Nephron progenitor cell (in vitro differentiated cells): ENCODE results near the gene FAM229B.

Source experiments
- DNase-seq: peaks from one replicate; pipeline ENCODE4 v3.0.0; 2021
- H3K27ac Mint-ChIP-seq: 2 replicates; pipeline ENCODE4 v1.8.0; 2021; ENCODE audit warnings: mild to moderate bottlenecking, moderate library complexity, mixed read lengths
- H3K27me3 Mint-ChIP-seq: 2 replicates; pipeline ENCODE4 v1.8.0; 2021; ENCODE audit warnings: mild to moderate bottlenecking, low read depth, mixed read lengths; ENCODE audit not compliant: poor library complexity
- H3K36me3 Mint-ChIP-seq: 2 replicates; pipeline ENCODE4 v1.8.0; 2021; ENCODE audit warnings: low read depth, mixed read lengths
- H3K4me1 Mint-ChIP-seq: 2 replicates; pipeline ENCODE4 v1.8.0; 2021; ENCODE audit warnings: mixed read lengths
- H3K4me3 Mint-ChIP-seq: 2 replicates; pipeline ENCODE4 v1.8.0; 2021; ENCODE audit warnings: mild to moderate bottlenecking, moderate library complexity, mixed read lengths
- H3K9me3 Mint-ChIP-seq: 2 replicates; pipeline ENCODE4 v1.8.0; 2021; ENCODE audit warnings: mild to moderate bottlenecking, moderate library complexity, mixed read lengths
- TF ChIP-seq, protein P1 (sequence below): fragments of 200-600 bp; sonication (generic); IDR thresholded peaks from 2 replicates; pipeline ENCODE4 v1.5.0; 2021; ENCODE audit warnings: antibody characterized with exemption

The FAM229B gene, protein sequence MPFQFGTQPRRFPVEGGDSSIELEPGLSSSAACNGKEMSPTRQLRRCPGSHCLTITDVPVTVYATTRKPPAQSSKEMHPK

DNA sequence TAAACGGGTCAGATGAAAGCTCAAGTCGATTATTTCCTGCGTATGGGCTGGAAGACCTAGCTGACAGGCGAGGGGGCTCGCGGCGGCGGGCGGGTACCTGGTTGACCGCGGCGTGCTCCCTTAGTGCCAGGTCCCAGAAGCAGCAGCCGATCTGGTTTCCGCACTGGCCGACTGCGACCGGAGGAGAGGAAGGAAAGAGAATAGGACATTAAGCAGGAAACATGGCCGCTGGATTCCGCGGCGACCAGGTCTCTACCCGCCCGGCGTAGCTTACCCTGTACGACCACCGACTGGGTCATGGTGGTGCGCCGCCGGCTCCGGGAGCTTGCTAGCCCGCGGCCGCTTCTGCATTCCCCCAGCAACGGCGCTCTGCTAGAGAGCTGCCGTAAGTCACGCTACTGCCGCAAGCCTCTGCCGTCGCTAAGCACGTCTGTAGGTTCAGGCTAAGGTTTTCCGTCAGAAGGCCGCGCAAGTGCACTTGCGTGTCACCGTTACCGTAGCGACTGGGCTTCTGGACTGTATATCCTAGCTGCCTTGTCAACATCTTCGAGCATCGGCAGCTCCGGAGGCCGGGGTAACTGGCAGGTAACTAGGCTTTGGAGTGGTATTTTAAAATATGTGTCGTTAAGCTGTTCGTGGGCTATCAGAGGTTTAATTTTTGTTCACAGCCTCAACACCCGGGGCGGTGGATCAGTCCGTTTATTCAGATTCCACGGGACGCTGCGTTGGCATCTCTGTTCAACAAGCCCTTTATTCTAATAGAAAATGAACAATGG is at the start of gene FAM229B, which contains the start of gene TUBE1:
TSS of gene FAM229B (plus strand) at position 456 of the 776 bp plus-strand sequence. CDS start 11,693 bp downstream, outside the sequence.
TSS of gene TUBE1 (minus strand) at position 347 of the 776 bp plus-strand sequence. CDS start at position 299, 48 bp downstream.
- Mint-ChIP-seq H3K4me1 (peaks cover 9% of the 10 kb centered on the region), H3K27ac (no peak within 1 kb of the TSS), H3K27me3 (peaks cover 16% of the 10 kb centered on the region), H3K9me3 (no peaks in the 10 kb centered on the region), H3K36me3 (peaks cover 21% of the 10 kb centered on the region), H3K4me3 (no peak within 1 kb of the TSS)
- TF ChIP-seq, protein P1, sequence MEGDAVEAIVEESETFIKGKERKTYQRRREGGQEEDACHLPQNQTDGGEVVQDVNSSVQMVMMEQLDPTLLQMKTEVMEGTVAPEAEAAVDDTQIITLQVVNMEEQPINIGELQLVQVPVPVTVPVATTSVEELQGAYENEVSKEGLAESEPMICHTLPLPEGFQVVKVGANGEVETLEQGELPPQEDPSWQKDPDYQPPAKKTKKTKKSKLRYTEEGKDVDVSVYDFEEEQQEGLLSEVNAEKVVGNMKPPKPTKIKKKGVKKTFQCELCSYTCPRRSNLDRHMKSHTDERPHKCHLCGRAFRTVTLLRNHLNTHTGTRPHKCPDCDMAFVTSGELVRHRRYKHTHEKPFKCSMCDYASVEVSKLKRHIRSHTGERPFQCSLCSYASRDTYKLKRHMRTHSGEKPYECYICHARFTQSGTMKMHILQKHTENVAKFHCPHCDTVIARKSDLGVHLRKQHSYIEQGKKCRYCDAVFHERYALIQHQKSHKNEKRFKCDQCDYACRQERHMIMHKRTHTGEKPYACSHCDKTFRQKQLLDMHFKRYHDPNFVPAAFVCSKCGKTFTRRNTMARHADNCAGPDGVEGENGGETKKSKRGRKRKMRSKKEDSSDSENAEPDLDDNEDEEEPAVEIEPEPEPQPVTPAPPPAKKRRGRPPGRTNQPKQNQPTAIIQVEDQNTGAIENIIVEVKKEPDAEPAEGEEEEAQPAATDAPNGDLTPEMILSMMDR = no peak
- DNase-seq = peak; percentile 87

DNA sequence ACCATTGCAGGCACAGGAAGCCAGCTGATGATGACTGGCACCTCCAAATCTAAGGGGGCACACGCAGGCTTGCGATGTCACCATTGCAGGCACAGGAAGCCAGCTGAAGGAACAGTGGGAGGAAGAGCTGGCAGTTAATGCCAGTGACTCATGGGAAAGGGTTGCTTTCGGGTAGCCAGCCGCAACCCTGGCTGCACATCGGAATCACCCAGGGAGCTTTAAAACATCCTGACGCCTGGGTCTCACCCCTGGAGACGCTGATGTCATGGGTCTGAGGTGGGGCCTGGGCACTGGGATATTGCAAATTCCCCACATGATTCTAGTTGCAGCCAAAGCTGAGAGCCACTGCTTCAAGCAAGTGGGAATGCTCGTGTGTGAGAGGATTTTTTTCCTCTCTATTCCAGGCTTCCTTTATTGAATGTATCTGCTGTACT is 49.6 kb upstream of the FAM229B start:
- Mint-ChIP-seq H3K27me3 (peaks cover 1% of the 10 kb centered on the region), H3K27ac (no peak overlapping the region), H3K36me3 (no peaks in the 10 kb centered on the region), H3K4me1 (peaks cover 38% of the 10 kb centered on the region), H3K4me3 (no peak overlapping the region), H3K9me3 (no peaks in the 10 kb centered on the region)
- DNase-seq = no peak
- TF ChIP-seq, protein P1 = no peak

DNA sequence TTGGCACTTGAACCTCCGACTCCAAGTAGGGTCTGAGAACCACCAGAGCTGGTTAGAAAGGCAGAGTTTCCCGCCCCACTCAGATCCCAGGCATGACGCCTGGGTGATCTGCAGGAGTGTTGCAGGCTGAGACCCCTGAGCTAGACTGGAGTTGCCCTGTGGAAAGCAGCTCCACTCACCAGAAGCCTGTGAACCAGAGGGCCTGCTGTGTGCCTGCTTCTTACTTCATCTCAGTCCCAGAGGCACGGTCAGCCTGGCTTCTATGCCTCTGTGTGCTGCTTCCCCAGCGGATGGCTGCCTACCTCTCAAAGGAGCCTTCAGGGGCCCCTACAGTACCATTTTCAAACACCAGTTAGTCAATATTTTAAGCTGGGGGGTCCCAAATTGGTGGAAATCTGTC is 49.1 kb upstream of the FAM229B start:
- Mint-ChIP-seq H3K36me3 (no peaks in the 10 kb centered on the region), H3K9me3 (no peaks in the 10 kb centered on the region), H3K4me1 (peaks cover 37% of the 10 kb centered on the region), H3K4me3 (no peak overlapping the region), H3K27ac (no peak overlapping the region), H3K27me3 (no peaks in the 10 kb centered on the region)
- TF ChIP-seq, protein P1 = no peak
- DNase-seq = no peak

DNA sequence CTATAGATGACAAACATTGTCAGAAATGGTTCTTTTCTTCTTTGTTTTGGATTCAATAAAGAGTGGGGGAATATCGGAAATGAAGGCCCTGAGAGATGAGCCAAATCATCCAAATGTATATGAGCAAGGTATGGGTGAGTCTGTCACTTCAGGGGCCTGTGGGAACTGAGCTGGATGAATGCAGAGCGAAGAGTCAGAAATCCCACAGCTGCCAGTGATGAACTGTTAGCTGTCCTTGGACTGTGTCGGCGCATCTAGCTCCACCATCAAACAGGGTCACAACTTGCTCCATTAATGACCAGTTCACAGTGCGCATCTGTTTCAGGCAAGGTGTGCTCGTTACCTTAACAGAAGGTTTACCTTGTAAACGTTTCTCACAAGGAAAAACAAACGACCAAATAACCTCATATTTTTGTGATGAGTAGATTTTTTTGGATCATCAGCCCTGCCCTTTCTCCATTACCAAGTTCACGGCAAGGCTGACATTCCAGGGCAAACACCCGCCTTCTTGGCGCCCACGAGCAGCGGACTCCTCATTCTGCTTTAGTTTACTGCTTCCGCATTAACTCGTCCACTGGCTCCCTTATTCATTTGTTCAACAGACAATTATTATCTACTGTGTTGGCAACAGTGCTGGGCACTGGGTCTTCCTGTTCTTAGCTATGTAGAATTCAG is 48.5 kb upstream of the FAM229B start:
- TF ChIP-seq, protein P1 = no peak
- Mint-ChIP-seq H3K4me1 (peaks cover 37% of the 10 kb centered on the region), H3K36me3 (no peaks in the 10 kb centered on the region), H3K4me3 (no peak overlapping the region), H3K27ac (no peak overlapping the region), H3K9me3 (no peaks in the 10 kb centered on the region), H3K27me3 (no peaks in the 10 kb centered on the region)
- no peak for DNase-seq

DNA sequence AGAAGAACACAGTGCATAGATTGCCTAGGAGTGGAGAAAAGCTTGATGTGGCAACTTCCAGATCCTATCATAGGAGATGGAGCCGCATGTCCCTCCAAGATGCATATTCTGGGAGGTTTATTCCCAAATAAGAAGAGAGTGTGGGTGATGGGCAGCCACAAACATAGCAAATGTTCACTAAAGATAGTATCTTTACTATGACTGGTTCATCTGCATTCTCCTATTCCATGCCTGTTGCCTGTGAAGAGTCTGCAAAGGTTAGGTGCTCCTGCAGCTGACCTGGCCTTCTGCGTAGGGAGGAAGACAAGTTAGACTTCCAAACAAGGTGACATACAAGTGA is 48.0 kb upstream of the FAM229B start:
- Mint-ChIP-seq H3K4me1 (peaks cover 40% of the 10 kb centered on the region), H3K27me3 (peaks cover 4% of the 10 kb centered on the region), H3K4me3 (no peak overlapping the region), H3K36me3 (no peaks in the 10 kb centered on the region), H3K9me3 (no peaks in the 10 kb centered on the region), H3K27ac (no peak overlapping the region)
- no peak for DNase-seq
- TF ChIP-seq, protein P1 = no peak
